Tibial nerve (tissue), 4 donors: Measurements from ENCODE around the gene CAMSAP1. TPM values are rescaled to one million over a fixed set of nuclear protein-coding genes. Genes with fewer than 3 reads are reported as not detected.

Experiments
- DNase-seq, 2 donors: peaks; one replicate each; pipeline ENCODE4 v3.0.0-alpha.2; 2019; ENCODE audit warnings: low spot score in 2 of 2
- H3K27ac ChIP-seq, 4 donors: fragments of 200-600 bp; sonication (generic) in 3 of 4; one replicate each; pipeline ENCODE4 v1.5.1; 2017 to 2019; ENCODE audit warnings: mild to moderate bottlenecking in 1 of 4
- H3K27me3 ChIP-seq, 2 donors: fragments of 200-600 bp; sonication (generic) in 1 of 2; one replicate each; pipeline versions ENCODE4 v1.5.1 to v1.6.0; 2017 to 2019
- H3K36me3 ChIP-seq, 3 donors: fragments of 200-600 bp; sonication (generic); one replicate each; pipeline ENCODE4 v1.5.1; 2018 to 2019
- H3K4me1 ChIP-seq, 4 donors: fragments of 200-600 bp; sonication (generic) in 3 of 4; one replicate each; pipeline ENCODE4 v1.5.1; 2017 to 2019
- H3K4me3 ChIP-seq, 4 donors: fragments of 200-600 bp; sonication (generic) in 3 of 4; one replicate each; pipeline ENCODE4 v1.5.1; 2017 to 2019; ENCODE audit warnings: mild to moderate bottlenecking in 1 of 4, moderate library complexity in 1 of 4
- H3K9me3 ChIP-seq, 4 donors: fragments of 200-600 bp; sonication (generic) in 3 of 4; one replicate each; pipeline ENCODE4 v1.5.1; 2017 to 2019
- EP300 ChIP-seq, 2 donors: sonication (generic); formaldehyde crosslinking; IDR thresholded peaks; one replicate each; pipeline ENCODE4 v1.6.1; 2017; ENCODE audit warnings: antibody characterized with exemption in 2 of 2, mild to moderate bottlenecking in 1 of 2
- POLR2A ChIP-seq, 2 donors: fragments of 450-650 bp; IDR thresholded peaks; one replicate each; pipeline ENCODE4 v1.6.1; 2017; ENCODE audit warnings: antibody characterized with exemption in 2 of 2, mild to moderate bottlenecking in 2 of 2, moderate library complexity in 2 of 2
- WGBS, 2 donors: methylation state at CpG; one replicate each; pipeline ENCODE4 v1.1.5; 2018; 5-methylcytosine and 5-hydroxymethylcytosine counted together
- total RNA-seq, 4 donors: library from RNA; depleted of rRNA; stranded (reverse); fragments of >200 nt; gene quantifications; one replicate each; pipeline ENCODE4 v1.1.0, GENCODE V29; 2016
- TF ChIP-seq, protein P1 (sequence below), 5 experiments: fragments of 200-600 bp in 3 of 5; fragments of 450-650 bp in 2 of 5; sonication (generic) in 3 of 5; IDR thresholded peaks; one replicate each; pipeline ENCODE4 v1.5.1; 2016 to 2019; ENCODE audit warnings: antibody characterized with exemption in 5 of 5, mild to moderate bottlenecking in 3 of 5, moderate library complexity in 2 of 5

Gene CAMSAP1
- total RNA-seq, 4 donors from 2014 or later: 27.6 to 40.8 (median 35.7) TPM

DNA sequence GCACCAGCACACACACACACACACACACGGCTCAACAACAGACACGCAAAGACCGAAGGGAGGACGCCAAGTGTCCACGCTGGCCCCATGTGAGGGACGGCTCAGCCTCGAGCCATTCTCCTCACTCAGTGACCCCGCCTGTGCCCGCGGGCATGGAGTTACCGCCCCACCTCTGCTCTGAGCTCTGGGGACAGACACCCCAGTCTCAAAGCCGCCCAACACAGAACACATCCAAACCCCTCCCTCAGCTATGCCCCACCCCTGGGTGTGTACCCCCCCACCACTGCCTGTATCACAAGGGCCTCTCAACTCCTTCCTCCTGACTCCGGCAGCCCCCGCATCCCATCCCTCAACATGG, 81.2 kb downstream of the CAMSAP1 start:
- H3K27ac ChIP-seq: no peak overlapping the region
- H3K27me3 ChIP-seq: no peaks in the 10 kb centered on the region
- peaks cover 3 to 91% (median 17%) of the 10 kb centered on the region in 3 donors for H3K36me3 ChIP-seq
- H3K4me3 ChIP-seq: no peak overlapping the region
- 92 to 94% methylated on average over 14 of the region's 14 CpGs for WGBS, 2 donors
- no peaks in the 10 kb centered on the region for H3K4me1 ChIP-seq
- peaks cover 0 to 15% (median 2%) of the 10 kb centered on the region in 4 donors for H3K9me3 ChIP-seq
- DNase-seq: no peak
- TF ChIP-seq EP300 (IDR thresholded peaks at IDR 0.05) (no peak), POLR2A (IDR thresholded peaks at IDR 0.05) (no peak)
- TF ChIP-seq, protein P1, sequence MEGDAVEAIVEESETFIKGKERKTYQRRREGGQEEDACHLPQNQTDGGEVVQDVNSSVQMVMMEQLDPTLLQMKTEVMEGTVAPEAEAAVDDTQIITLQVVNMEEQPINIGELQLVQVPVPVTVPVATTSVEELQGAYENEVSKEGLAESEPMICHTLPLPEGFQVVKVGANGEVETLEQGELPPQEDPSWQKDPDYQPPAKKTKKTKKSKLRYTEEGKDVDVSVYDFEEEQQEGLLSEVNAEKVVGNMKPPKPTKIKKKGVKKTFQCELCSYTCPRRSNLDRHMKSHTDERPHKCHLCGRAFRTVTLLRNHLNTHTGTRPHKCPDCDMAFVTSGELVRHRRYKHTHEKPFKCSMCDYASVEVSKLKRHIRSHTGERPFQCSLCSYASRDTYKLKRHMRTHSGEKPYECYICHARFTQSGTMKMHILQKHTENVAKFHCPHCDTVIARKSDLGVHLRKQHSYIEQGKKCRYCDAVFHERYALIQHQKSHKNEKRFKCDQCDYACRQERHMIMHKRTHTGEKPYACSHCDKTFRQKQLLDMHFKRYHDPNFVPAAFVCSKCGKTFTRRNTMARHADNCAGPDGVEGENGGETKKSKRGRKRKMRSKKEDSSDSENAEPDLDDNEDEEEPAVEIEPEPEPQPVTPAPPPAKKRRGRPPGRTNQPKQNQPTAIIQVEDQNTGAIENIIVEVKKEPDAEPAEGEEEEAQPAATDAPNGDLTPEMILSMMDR (IDR thresholded peaks at IDR 0.05): no peak

DNA sequence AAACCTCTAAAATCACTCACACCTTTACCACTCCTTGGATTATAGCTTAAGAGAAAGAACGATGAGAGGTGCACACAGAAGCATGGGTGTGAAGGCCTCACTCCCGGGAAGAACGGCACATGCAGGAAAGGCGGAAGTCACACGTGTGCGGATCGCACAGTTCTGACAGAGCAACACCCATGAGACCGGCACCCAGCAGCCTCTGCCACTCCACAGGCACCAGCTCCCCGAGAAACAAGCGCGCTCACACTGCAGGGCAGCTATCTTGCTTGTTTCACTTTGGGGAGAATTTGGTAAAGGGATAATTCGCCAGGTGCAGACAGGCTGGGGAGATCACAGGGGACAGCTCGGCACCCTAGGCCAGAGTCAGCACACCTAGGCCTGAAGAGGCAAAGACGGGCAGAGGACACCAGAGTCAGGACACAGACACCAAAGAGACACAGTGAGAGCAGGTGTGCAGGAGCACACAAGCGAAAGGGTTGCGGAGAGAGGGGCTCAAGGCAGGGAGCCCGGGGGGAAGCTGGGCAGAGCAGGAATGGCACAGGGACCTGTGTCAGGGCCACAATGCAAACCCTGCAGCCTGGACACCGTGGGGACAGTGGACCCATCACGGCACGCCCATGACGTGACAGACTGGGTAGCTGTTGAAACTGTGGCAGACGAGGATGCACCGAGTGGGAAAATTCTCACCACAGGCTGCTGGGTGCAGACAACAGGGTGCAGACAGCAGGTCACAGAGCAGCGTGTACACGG, 81.7 kb downstream of the CAMSAP1 start:
- H3K27ac ChIP-seq: no peak overlapping the region
- peaks cover 0 to 15% (median 2%) of the 10 kb centered on the region in 4 donors for H3K9me3 ChIP-seq
- 88 to 92% methylated on average over 25 of the region's 25 CpGs for WGBS, 2 donors
- TF ChIP-seq, protein P1 (IDR thresholded peaks at IDR 0.05): no peak
- TF ChIP-seq EP300 (IDR thresholded peaks at IDR 0.05): no peak
- TF ChIP-seq POLR2A (IDR thresholded peaks at IDR 0.05): no peak
- no peak for DNase-seq
- no peaks in the 10 kb centered on the region for H3K4me1 ChIP-seq
- H3K36me3 ChIP-seq: peaks cover 3 to 93% (median 22%) of the 10 kb centered on the region in 3 donors
- H3K27me3 ChIP-seq: no peaks in the 10 kb centered on the region
- H3K4me3 ChIP-seq: no peak overlapping the region

DNA sequence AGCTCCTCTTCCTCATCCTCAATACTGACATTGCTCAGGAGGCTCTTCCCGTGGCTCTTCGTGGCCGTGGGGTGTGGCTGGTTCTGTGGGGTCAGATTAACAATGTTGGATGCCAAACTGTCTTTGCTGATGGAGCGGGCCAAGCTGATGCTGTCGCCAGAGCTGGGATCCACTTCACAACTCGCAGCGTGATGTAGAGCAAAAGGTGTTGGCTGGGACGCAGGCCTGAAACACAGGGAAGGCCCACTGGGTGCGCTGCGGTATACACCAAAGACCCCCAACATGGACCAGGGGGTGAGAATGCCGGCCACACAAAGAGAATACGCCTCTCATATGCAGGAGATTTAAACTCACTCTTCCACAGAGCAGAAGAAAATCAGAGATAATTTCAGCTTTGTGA, 84.3 kb downstream of the CAMSAP1 start:
- no peak overlapping the region for H3K27ac ChIP-seq
- TF ChIP-seq EP300 (IDR thresholded peaks at IDR 0.05): no peak
- no peak for TF ChIP-seq POLR2A (IDR thresholded peaks at IDR 0.05)
- TF ChIP-seq, protein P1 (IDR thresholded peaks at IDR 0.05): no peak
- no peaks in the 10 kb centered on the region for H3K4me1 ChIP-seq
- 91 to 96% methylated on average over 12 of the region's 12 CpGs for WGBS, 2 donors
- no peak overlapping the region for H3K4me3 ChIP-seq
- peaks cover 6 to 98% (median 33%) of the 10 kb centered on the region in 3 donors for H3K36me3 ChIP-seq
- DNase-seq: no peak
- peaks cover 0 to 1% (median 0%) of the 10 kb centered on the region in 4 donors for H3K9me3 ChIP-seq
- no peaks in the 10 kb centered on the region for H3K27me3 ChIP-seq

DNA sequence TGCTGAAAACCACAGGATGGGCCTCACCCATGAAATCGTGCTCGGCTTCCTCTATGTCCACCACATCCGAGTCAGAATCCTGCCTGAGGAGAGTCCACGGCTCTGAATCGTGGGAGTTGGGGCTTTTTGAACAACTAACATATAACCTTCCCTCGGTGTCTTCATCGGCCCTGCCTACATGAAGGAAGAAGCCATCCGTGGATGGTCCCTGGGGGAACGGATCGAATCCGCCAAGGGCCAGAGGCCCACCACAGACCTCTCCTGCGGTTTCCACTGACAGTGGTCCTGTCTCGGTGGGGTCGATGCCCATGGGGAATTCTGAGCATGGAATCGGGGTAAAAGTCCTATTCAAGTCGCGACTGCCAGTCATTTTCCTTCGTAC, 85.0 kb downstream of the CAMSAP1 start:
- no peaks in the 10 kb centered on the region for H3K9me3 ChIP-seq
- peaks cover 6 to 98% (median 40%) of the 10 kb centered on the region in 3 donors for H3K36me3 ChIP-seq
- no peaks in the 10 kb centered on the region for H3K4me1 ChIP-seq
- no peak overlapping the region for H3K27ac ChIP-seq
- no peak overlapping the region for H3K4me3 ChIP-seq
- no peaks in the 10 kb centered on the region for H3K27me3 ChIP-seq
- no peak for DNase-seq
- 88 to 98% methylated on average over 18 of the region's 18 CpGs for WGBS, 2 donors
- TF ChIP-seq POLR2A (IDR thresholded peaks at IDR 0.05) (no peak), EP300 (IDR thresholded peaks at IDR 0.05) (no peak)
- TF ChIP-seq, protein P1 (IDR thresholded peaks at IDR 0.05): no peak

DNA sequence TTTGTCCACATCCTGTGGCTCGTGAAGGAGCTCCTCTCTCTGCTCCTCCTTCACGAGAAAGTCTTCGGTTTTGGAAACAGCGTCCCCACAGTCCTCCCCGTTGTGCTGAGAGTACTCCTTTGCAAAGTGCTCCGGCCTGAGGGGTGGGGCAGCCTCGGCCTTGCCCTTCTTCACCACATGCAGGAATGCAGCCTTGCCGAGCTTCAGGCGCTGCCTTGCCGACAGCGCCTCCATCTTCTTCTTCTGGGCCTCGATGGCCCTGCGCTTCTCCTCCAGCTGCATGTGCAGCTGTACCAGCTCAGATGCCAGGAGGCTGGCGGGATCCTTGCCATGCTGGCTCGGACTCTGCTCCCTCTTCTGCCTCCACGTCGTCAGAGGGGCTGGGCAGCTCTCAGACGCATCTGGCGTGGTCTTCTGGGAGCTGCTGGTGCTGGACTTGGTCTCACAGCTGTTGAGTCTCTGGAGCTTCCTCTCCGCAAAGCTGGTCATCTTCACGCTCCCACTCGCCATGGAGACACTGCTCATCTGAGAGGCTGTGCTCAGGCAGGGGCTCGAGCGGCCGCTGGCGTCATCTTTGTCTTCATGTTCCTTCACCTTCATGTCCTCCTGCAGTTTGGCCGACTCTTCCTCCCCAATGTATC, 85.5 kb downstream of the CAMSAP1 start:
- no peaks in the 10 kb centered on the region for H3K27me3 ChIP-seq
- no peak overlapping the region for H3K27ac ChIP-seq
- TF ChIP-seq, protein P1 (IDR thresholded peaks at IDR 0.05): no peak
- TF ChIP-seq POLR2A (IDR thresholded peaks at IDR 0.05): no peak
- TF ChIP-seq EP300 (IDR thresholded peaks at IDR 0.05): no peak
- DNase-seq: no peak
- no peaks in the 10 kb centered on the region for H3K9me3 ChIP-seq
- H3K36me3 ChIP-seq: peaks cover 8 to 98% (median 40%) of the 10 kb centered on the region in 3 donors
- no peak overlapping the region for H3K4me3 ChIP-seq
- H3K4me1 ChIP-seq: no peaks in the 10 kb centered on the region
- 95% methylated on average over 27 of the region's 27 CpGs for WGBS, 2 donors
